MM.1S (cell line): ENCODE measurements around the gene CARMIL1.

Experiments used
- DNase-seq: peaks from one replicate; pipeline ENCODE4 v3.0.0-alpha.2; 2015
- H2AFZ ChIP-seq: fragments of 300-600 bp; sonication (generic); 2 replicates; pipeline ENCODE4 v1.6.0; 2016; ENCODE audit warnings: antibody characterized with exemption, low read length
- H3F3A ChIP-seq: fragments of 300-600 bp; sonication (generic); 2 replicates; pipeline ENCODE4 v1.6.1; 2016; ENCODE audit warnings: mild to moderate bottlenecking, antibody characterized with exemption, low read length, moderate library complexity, mixed read lengths; ENCODE audit not compliant: insufficient read depth
- H3K27ac ChIP-seq: fragments of 300-600 bp; sonication (generic); 2 replicates; pipeline ENCODE4 v1.5.1; 2016; ENCODE audit warnings: mild to moderate bottlenecking, low read length
- H3K27me3 ChIP-seq: fragments of 300-600 bp; sonication (generic); replicated peaks from 2 replicates; pipeline ENCODE4 v1.6.0; 2016; ENCODE audit warnings: low read length; ENCODE audit not compliant: insufficient read depth
- H3K36me3 ChIP-seq: fragments of 300-600 bp; sonication (generic); replicated peaks from 2 replicates; pipeline ENCODE4 v1.6.1; 2016; ENCODE audit warnings: mild to moderate bottlenecking, low read length, mixed read lengths; ENCODE audit not compliant: insufficient read depth
- H3K4me1 ChIP-seq: fragments of 300-600 bp; sonication (generic); 2 replicates; pipeline ENCODE4 v1.6.1; 2016; ENCODE audit warnings: low read length, mixed read lengths
- H3K4me2 ChIP-seq: fragments of 300-600 bp; sonication (generic); 2 replicates; pipeline ENCODE4 v1.6.0; 2016; ENCODE audit warnings: low read depth, low read length
- H3K4me3 ChIP-seq: fragments of 300-600 bp; sonication (generic); 2 replicates; pipeline ENCODE4 v1.5.1; 2016; ENCODE audit warnings: low read length, mixed read lengths
- H3K79me2 ChIP-seq: fragments of 300-600 bp; sonication (generic); 2 replicates; pipeline ENCODE4 v1.6.1; 2016; ENCODE audit warnings: mixed run types, low read length, mixed read lengths
- H3K9ac ChIP-seq: fragments of 300-600 bp; sonication (generic); 2 replicates; pipeline ENCODE4 v1.6.1; 2016; ENCODE audit warnings: low read length, mixed read lengths
- H3K9me2 ChIP-seq: fragments of 300-600 bp; sonication (generic); replicated peaks from 2 replicates; pipeline ENCODE4 v1.6.1; 2016; ENCODE audit warnings: mild to moderate bottlenecking, low read length, mixed read lengths; ENCODE audit not compliant: insufficient read depth
- H3K9me3 ChIP-seq: fragments of 300-600 bp; sonication (generic); replicated peaks from 2 replicates; pipeline ENCODE4 v1.6.1; 2016; ENCODE audit warnings: mild to moderate bottlenecking, low read length, mixed read lengths; ENCODE audit not compliant: insufficient read depth
- H4K20me1 ChIP-seq: fragments of 300-600 bp; sonication (generic); 2 replicates; pipeline ENCODE4 v1.6.1; 2016; ENCODE audit warnings: mild to moderate bottlenecking, low read length, moderate library complexity, mixed read lengths; ENCODE audit not compliant: insufficient read depth
- EZH2 ChIP-seq: fragments of 300-600 bp; sonication (generic); optimal IDR thresholded peaks from 2 replicates; pipeline ENCODE3; 2017; ENCODE audit warnings: low read depth, mild to moderate bottlenecking, antibody characterized with exemption, low read length, mixed read lengths
- EZH2phosphoT487 ChIP-seq: fragments of 300-600 bp; sonication (generic); IDR thresholded peaks from 2 replicates; pipeline ENCODE4 v1.6.1; 2018; ENCODE audit warnings: antibody characterized with exemption, low read length
- TF ChIP-seq, protein P1 (sequence below): fragments of 300-600 bp; sonication (generic); IDR thresholded peaks from 2 replicates; pipeline ENCODE4 v1.5.1; 2016; ENCODE audit warnings: antibody characterized with exemption, low read length, mixed read lengths

The CARMIL1 gene

DNA sequence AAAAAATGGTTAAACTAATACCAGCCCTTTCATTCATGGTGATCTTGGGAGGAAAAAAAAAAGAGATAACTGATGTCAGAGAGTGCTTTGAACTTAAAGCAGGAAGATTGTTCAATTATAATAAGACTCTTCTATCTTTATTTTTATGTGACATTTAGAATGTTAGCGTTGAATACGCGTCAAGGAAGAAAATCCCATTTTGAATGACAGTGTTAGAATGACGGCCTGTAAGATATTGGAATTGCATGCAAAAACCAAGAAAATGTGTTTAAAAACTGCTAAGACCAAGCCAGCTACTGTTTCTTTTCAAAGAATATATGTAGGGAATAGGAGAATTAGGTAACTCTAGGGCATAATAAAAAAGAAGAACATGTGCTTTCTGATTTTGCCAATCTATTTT, 123.0 kb downstream of the CARMIL1 start:
- peaks cover 46% of the 10 kb centered on the region for H3K4me1 ChIP-seq
- no peaks in the 10 kb centered on the region for H3K36me3 ChIP-seq
- no peaks in the 10 kb centered on the region for H4K20me1 ChIP-seq
- no peaks in the 10 kb centered on the region for H3K27me3 ChIP-seq
- no peaks in the 10 kb centered on the region for H3K9me3 ChIP-seq
- TF ChIP-seq, protein P1, sequence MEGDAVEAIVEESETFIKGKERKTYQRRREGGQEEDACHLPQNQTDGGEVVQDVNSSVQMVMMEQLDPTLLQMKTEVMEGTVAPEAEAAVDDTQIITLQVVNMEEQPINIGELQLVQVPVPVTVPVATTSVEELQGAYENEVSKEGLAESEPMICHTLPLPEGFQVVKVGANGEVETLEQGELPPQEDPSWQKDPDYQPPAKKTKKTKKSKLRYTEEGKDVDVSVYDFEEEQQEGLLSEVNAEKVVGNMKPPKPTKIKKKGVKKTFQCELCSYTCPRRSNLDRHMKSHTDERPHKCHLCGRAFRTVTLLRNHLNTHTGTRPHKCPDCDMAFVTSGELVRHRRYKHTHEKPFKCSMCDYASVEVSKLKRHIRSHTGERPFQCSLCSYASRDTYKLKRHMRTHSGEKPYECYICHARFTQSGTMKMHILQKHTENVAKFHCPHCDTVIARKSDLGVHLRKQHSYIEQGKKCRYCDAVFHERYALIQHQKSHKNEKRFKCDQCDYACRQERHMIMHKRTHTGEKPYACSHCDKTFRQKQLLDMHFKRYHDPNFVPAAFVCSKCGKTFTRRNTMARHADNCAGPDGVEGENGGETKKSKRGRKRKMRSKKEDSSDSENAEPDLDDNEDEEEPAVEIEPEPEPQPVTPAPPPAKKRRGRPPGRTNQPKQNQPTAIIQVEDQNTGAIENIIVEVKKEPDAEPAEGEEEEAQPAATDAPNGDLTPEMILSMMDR: no peak
- no peak for TF ChIP-seq EZH2phosphoT487
- TF ChIP-seq EZH2: no peak
- peaks cover 75% of the 10 kb centered on the region for H3K79me2 ChIP-seq
- H3K4me3 ChIP-seq: no peak overlapping the region
- H3K9ac ChIP-seq: no peak overlapping the region
- no peak overlapping the region for H2AFZ ChIP-seq
- no peak overlapping the region for H3K4me2 ChIP-seq
- DNase-seq: no peak
- H3F3A ChIP-seq: peaks cover 47% of the 10 kb centered on the region
- H3K9me2 ChIP-seq: no peaks in the 10 kb centered on the region
- no peak overlapping the region for H3K27ac ChIP-seq

DNA sequence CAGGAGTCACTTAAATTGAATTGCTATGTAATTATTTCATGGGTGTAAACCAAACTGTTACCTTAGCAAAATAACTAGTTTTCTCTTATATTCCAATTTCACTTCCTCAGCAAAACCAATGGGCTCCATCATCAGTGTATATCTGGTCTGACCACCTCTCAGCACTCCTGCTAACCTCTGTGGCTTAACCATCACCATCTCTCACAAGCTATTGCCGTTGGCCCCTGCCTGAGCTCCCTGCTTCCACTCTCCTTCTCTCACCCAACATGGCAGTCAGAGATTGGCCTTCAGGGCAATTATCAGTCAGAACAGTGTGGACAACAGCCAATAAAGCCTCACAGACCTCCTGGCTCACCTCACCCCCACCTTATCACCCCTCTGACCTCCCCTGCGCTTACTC, 124.0 kb downstream of the CARMIL1 start:
- Histone ChIP-seq H3K4me1 (peaks cover 53% of the 10 kb centered on the region), H3K27ac (peak overlapping the region; percentile 99)
- DNase-seq: peak; percentile 19

DNA sequence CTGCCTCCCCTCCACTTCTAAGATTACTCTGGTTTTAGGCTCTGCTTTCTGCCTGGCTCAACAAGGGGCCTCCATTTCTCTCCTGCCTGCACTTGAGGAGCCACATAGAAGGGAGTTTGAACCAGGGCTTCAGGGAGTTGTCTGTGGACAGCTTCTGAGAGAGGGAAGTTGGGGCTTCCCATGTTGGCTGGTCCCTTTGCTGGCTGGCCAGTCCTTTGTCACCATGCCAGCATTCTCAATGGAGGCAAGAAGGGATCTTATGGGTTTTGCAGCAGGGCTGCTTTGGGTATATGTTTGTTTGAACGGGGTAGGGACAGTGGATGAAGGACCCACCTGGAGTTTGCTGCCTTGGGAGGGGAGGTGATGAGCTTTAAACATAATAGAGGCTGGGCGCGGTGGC, 124.9 kb downstream of the CARMIL1 start:
- H3K9ac ChIP-seq: peak overlapping the region; percentile 91
- no peaks in the 10 kb centered on the region for H3K36me3 ChIP-seq
- no peak for TF ChIP-seq EZH2phosphoT487
- no peak for TF ChIP-seq EZH2
- TF ChIP-seq, protein P1: no peak
- no peaks in the 10 kb centered on the region for H3K27me3 ChIP-seq
- peak overlapping the region; percentile 50 for H3K4me3 ChIP-seq
- peak; percentile 27 for DNase-seq
- peaks cover 62% of the 10 kb centered on the region for H3K4me1 ChIP-seq
- peaks cover 66% of the 10 kb centered on the region for H3K79me2 ChIP-seq
- H2AFZ ChIP-seq: no peak overlapping the region
- no peaks in the 10 kb centered on the region for H4K20me1 ChIP-seq
- peaks cover 64% of the 10 kb centered on the region for H3F3A ChIP-seq
- H3K9me3 ChIP-seq: no peaks in the 10 kb centered on the region
- H3K27ac ChIP-seq: peak overlapping the region; percentile 99
- H3K9me2 ChIP-seq: no peaks in the 10 kb centered on the region
- H3K4me2 ChIP-seq: peak overlapping the region; percentile 84

More for the DNA sequence above, 124.0 kb downstream of the CARMIL1 start:
- Histone ChIP-seq H3F3A (peaks cover 55% of the 10 kb centered on the region), H3K4me3 (no peak overlapping the region), H2AFZ (no peak overlapping the region), H3K36me3 (no peaks in the 10 kb centered on the region), H3K4me2 (peak overlapping the region; percentile 84; the same call in 1 of the 2 replicates), H3K9me3 (no peaks in the 10 kb centered on the region), H3K9me2 (no peaks in the 10 kb centered on the region), H3K27me3 (no peaks in the 10 kb centered on the region), H3K79me2 (peaks cover 67% of the 10 kb centered on the region), H4K20me1 (no peaks in the 10 kb centered on the region), H3K9ac (peak overlapping the region; percentile 91; the same call in 1 of the 2 replicates)
- TF ChIP-seq EZH2: no peak
- no peak for TF ChIP-seq EZH2phosphoT487
- TF ChIP-seq, protein P1: no peak
